ENCODE results near the gene FBLN1. TPM values are rescaled to one million over a fixed set of nuclear protein-coding genes. Genes with fewer than 3 reads are reported as not detected.
"Not testable (repeated sequence)": the region's sequence is repeated elsewhere in the genome, so short reads cannot be mapped to it uniquely, and the experiment has no call there.

FBLN1 gene
- total RNA-seq, 5 donors from 2014 or later (not counting 1 experiment from before 2014, with no cell fraction given): 0.96 to 1.5 (median 1.0) TPM; not detected in 2

GRCh38 chr22:45600790-45601730 is 98.4 kb downstream of the FBLN1 start:
- Mint-ChIP-seq H3K27ac (no peak overlapping the region), H3K9me3 (no peaks in the 10 kb centered on the region), H3K4me1 (no peaks in the 10 kb centered on the region), H3K36me3 (no peaks in the 10 kb centered on the region), H3K4me3 (no peak overlapping the region), H3K27me3 (peaks cover 0 to 20% of the 10 kb centered on the region in 2 donors)
- 80% methylated on average over 6 of the region's 14 CpGs for WGBS (ENCODE audit: insufficient coverage)
- DNase-seq (no peak), ATAC-seq (replicated peaks in 1 of 4) (no peak)
- H3K4me3 ChIP-seq (ENCODE audit: control insufficient read depth in 1 of 2, extremely low read depth in 1 of 2, low read length in 1 of 2): no peak overlapping the region
- ChIA-PET POLR2A (no interaction called here), CTCF (no interaction called here)
- H3K4me1 ChIP-seq (ENCODE audit: control insufficient read depth in 1 of 2, extremely low read depth in 1 of 2, insufficient read depth in 2 of 2, low read length in 2 of 2): no peaks in the 10 kb centered on the region
- H3K36me3 ChIP-seq (ENCODE audit: control insufficient read depth in 2 of 2, extremely low read depth in 1 of 2, insufficient read depth in 1 of 2, low read length in 1 of 2): no peaks in the 10 kb centered on the region
- peaks cover 0 to 14% of the 10 kb centered on the region in 2 experiments for H3K27me3 ChIP-seq (replicated peaks in 1 of 2; ENCODE audit: control insufficient read depth in 2 of 2, extremely low read depth in 1 of 2, insufficient read depth in 2 of 2, low read length in 1 of 2)
- H3K27ac ChIP-seq (ENCODE audit: low read length): no peak overlapping the region
- H3K9me3 ChIP-seq: no peaks in the 10 kb centered on the region

DNA sequence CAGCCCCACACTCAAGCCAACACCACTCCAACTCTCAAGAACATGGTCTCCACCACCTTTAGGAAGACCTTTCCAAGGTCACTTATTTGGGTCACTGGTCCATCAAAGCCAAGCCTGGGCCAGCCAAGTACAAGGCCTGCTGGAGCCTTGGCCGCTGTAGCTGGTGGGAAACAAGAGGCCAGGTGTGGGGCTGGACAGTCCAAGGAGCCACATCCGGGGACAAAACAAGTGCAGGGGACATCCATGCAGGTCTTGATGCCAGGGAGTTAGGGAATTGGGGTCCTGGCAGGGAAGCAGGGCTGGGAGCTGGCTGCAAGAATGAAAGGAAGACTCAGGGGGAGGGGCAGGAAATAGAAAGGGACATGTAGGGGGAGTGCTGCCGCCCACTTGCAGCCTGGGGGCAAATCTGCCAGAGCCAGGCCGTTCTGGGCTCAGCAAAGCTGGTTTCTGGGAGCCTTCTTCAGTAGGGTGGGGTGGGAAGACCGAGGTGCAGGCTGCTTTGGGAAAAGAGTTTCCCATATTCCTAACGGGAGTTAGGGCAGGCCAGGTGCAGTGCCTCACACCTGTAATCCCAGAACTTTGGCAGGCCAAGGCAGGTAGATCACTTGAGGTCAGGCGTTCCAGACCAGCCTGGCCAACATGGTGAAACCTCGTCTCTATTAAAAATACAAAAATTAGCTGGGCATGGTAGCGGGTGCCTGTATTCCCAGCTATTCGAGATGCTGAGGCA is 99.5 kb downstream of the FBLN1 start:
- no peak overlapping the region for H3K4me3 ChIP-seq (ENCODE audit: control insufficient read depth in 1 of 2, extremely low read depth in 1 of 2, low read length in 1 of 2)
- ChIA-PET POLR2A (no interaction called here), CTCF (no interaction called here)
- no peak for ATAC-seq (replicated peaks in 1 of 4)
- H3K4me3 Mint-ChIP-seq: peak overlapping the region in 1 of 3 donors; percentile 45
- no peaks in the 10 kb centered on the region for H3K4me1 ChIP-seq (ENCODE audit: control insufficient read depth in 1 of 2, extremely low read depth in 1 of 2, insufficient read depth in 2 of 2, low read length in 2 of 2)
- no peaks in the 10 kb centered on the region for H3K36me3 Mint-ChIP-seq
- H3K4me1 Mint-ChIP-seq: no peaks in the 10 kb centered on the region
- DNase-seq: no peak
- peaks cover 0 to 22% of the 10 kb centered on the region in 2 donors for H3K27me3 Mint-ChIP-seq
- H3K9me3 ChIP-seq: no peaks in the 10 kb centered on the region
- 84% methylated on average over 6 of the region's 10 CpGs for WGBS (ENCODE audit: insufficient coverage)
- H3K9me3 Mint-ChIP-seq: no peaks in the 10 kb centered on the region
- H3K27ac ChIP-seq (ENCODE audit: low read length): no peak overlapping the region
- H3K36me3 ChIP-seq (ENCODE audit: control insufficient read depth in 2 of 2, extremely low read depth in 1 of 2, insufficient read depth in 1 of 2, low read length in 1 of 2): no peaks in the 10 kb centered on the region
- H3K27ac Mint-ChIP-seq: peak overlapping the region in 1 of 2 donors; percentile 59
- H3K27me3 ChIP-seq (replicated peaks in 1 of 2; ENCODE audit: control insufficient read depth in 2 of 2, extremely low read depth in 1 of 2, insufficient read depth in 2 of 2, low read length in 1 of 2): peaks cover 0 to 14% of the 10 kb centered on the region in 2 experiments

DNA sequence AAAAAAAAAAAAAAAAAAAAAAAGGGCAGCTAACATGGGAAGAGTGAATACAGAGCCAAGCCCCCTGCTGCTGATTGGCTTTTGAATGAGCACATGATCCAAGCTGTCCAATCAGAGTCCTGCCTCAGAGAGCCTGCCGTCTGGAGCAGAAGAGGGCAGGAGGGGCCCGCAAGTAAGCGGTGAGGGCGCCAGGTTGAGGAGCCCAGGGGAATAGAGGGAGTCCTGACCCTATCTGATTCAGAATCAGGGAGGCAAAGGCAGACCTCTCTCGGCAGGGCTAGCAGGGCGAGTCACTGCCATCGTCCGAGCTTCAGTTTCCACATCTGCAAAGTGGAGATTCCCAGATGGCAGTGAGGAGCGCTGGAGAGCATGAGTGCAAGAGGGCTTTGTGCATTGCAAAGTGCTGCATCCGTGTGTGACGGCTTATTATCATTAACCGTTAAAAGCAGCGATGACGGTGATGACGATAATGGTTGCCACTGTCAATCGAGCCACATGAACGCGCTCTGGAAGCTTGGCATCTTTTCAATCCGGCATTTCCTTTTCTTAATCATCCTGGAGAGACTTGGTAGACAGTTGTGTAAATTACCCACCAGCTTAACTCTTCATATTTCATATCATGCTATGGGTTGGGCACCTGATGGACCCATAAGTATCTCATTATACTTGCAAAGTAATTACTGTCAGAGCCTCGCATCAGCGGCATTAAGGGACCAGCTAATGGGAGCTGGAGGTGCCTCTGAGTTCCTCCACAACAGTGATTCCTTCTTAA is 100.3 kb downstream of the FBLN1 start:
- WGBS (ENCODE audit: insufficient coverage): 93% methylated on average over 16 of the region's 21 CpGs
- ATAC-seq (replicated peaks in 1 of 4) (peak in 1 of 4 experiments; percentile 82), DNase-seq (no peak)
- Histone ChIP-seq H3K4me3 (ENCODE audit: control insufficient read depth in 1 of 2, extremely low read depth in 1 of 2, low read length in 1 of 2) (no peak overlapping the region), H3K36me3 (ENCODE audit: control insufficient read depth in 2 of 2, extremely low read depth in 1 of 2, insufficient read depth in 1 of 2, low read length in 1 of 2) (no peaks in the 10 kb centered on the region), H3K4me1 (ENCODE audit: control insufficient read depth in 1 of 2, extremely low read depth in 1 of 2, insufficient read depth in 2 of 2, low read length in 2 of 2) (peaks cover 0 to under 1% of the 10 kb centered on the region in 2 experiments), H3K27ac (ENCODE audit: low read length) (no peak overlapping the region), H3K9me3 (no peaks in the 10 kb centered on the region), H3K27me3 (replicated peaks in 1 of 2; ENCODE audit: control insufficient read depth in 2 of 2, extremely low read depth in 1 of 2, insufficient read depth in 2 of 2, low read length in 1 of 2) (peaks cover 0 to 14% of the 10 kb centered on the region in 2 experiments)
- H3K36me3 Mint-ChIP-seq: no peaks in the 10 kb centered on the region
- no peaks in the 10 kb centered on the region for H3K4me1 Mint-ChIP-seq
- H3K4me3 Mint-ChIP-seq: peak overlapping the region in 1 of 3 donors; percentile 45
- ChIA-PET POLR2A (no interaction called here), CTCF (no interaction called here)
- peaks cover 0 to 22% of the 10 kb centered on the region in 2 donors for H3K27me3 Mint-ChIP-seq
- H3K27ac Mint-ChIP-seq: no peak overlapping the region
- H3K9me3 Mint-ChIP-seq: no peaks in the 10 kb centered on the region

DNA sequence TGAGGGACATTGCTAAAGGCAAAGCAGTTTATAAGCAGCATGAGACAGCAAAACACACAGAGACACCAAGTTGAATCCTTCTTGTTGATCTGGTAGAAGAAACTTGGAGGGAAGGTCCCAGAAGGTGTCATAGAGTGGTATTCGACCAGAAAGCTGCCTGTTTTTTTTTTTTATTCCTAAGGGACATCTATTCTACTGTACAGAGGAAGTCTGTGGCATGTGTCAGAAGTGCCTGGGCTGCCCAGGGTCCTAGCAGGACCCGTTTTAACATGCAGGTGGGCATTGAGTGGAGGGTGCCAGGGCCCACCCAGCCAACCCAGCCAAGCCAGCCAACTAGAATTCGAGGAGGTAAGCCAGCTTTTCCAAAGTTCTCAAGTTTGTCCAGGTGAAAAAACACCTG is 100.9 kb downstream of the FBLN1 start:
- Histone ChIP-seq H3K9me3 (no peaks in the 10 kb centered on the region), H3K4me1 (ENCODE audit: control insufficient read depth in 1 of 2, extremely low read depth in 1 of 2, insufficient read depth in 2 of 2, low read length in 2 of 2) (peaks cover 0 to 6% of the 10 kb centered on the region in 2 experiments), H3K36me3 (ENCODE audit: control insufficient read depth in 2 of 2, extremely low read depth in 1 of 2, insufficient read depth in 1 of 2, low read length in 1 of 2) (no peaks in the 10 kb centered on the region), H3K27ac (ENCODE audit: low read length) (no peak overlapping the region), H3K27me3 (replicated peaks in 1 of 2; ENCODE audit: control insufficient read depth in 2 of 2, extremely low read depth in 1 of 2, insufficient read depth in 2 of 2, low read length in 1 of 2) (peaks cover 0 to 13% of the 10 kb centered on the region in 2 experiments), H3K4me3 (ENCODE audit: control insufficient read depth in 1 of 2, extremely low read depth in 1 of 2, low read length in 1 of 2) (no peak overlapping the region)
- Mint-ChIP-seq H3K9me3 (no peaks in the 10 kb centered on the region), H3K4me3 (no peak overlapping the region), H3K27me3 (peaks cover 0 to 22% of the 10 kb centered on the region in 2 donors), H3K27ac (no peak overlapping the region), H3K36me3 (no peaks in the 10 kb centered on the region), H3K4me1 (peaks cover 0 to 5% (median 5%) of the 10 kb centered on the region in 3 donors)
- WGBS (ENCODE audit: insufficient coverage): no CpG with 5 or more reads among the region's 3 CpGs
- ChIA-PET POLR2A (no interaction called here), CTCF (no interaction called here)
- DNase-seq: no peak
- no peak for ATAC-seq (replicated peaks in 1 of 4)

GRCh38 chr22:45608045-45608444 is 105.4 kb downstream of the FBLN1 start:
- H3K27me3 Mint-ChIP-seq; H3K27me3 ChIP-seq (replicated peaks in 1 of 2; ENCODE audit: control insufficient read depth in 2 of 2, extremely low read depth in 1 of 2, insufficient read depth in 2 of 2, low read length in 1 of 2); H3K9me3 ChIP-seq; H3K27ac ChIP-seq (ENCODE audit: low read length); H3K4me3 ChIP-seq (ENCODE audit: control insufficient read depth in 1 of 2, extremely low read depth in 1 of 2, low read length in 1 of 2); H3K36me3 Mint-ChIP-seq; ATAC-seq (replicated peaks in 1 of 4); H3K27ac Mint-ChIP-seq; POLR2A ChIA-PET; CTCF ChIA-PET; H3K36me3 ChIP-seq (ENCODE audit: control insufficient read depth in 2 of 2, extremely low read depth in 1 of 2, insufficient read depth in 1 of 2, low read length in 1 of 2); H3K4me3 Mint-ChIP-seq; DNase-seq; H3K9me3 Mint-ChIP-seq: not testable (repeated sequence)
- H3K4me1 ChIP-seq (ENCODE audit: control insufficient read depth in 1 of 2, extremely low read depth in 1 of 2, insufficient read depth in 2 of 2, low read length in 2 of 2): peaks cover 0 to 22% of the 10 kb centered on the region in 2 experiments
- peaks cover 6 to 16% (median 16%) of the 10 kb centered on the region in 3 donors for H3K4me1 Mint-ChIP-seq
- 95% methylated on average over 6 of the region's 11 CpGs for WGBS (ENCODE audit: insufficient coverage)

- H3K9me3 Mint-ChIP-seq: no peaks in the 10 kb centered on the region
- peak overlapping the region; percentile 39 for H3K27ac ChIP-seq (ENCODE audit: low read length)
- CTCF ChIA-PET: no interaction called here
Observed at GRCh38 chr22:45608763-45609180, 106.1 kb downstream of the FBLN1 start.

More at GRCh38 chr22:45608763-45609180, 106.1 kb downstream of the FBLN1 start:
- Histone ChIP-seq H3K4me3 (ENCODE audit: control insufficient read depth in 1 of 2, extremely low read depth in 1 of 2, low read length in 1 of 2) (no peak overlapping the region), H3K27me3 (replicated peaks in 1 of 2; ENCODE audit: control insufficient read depth in 2 of 2, extremely low read depth in 1 of 2, insufficient read depth in 2 of 2, low read length in 1 of 2) (peaks cover 0 to 7% of the 10 kb centered on the region in 2 experiments), H3K9me3 (no peaks in the 10 kb centered on the region), H3K4me1 (ENCODE audit: control insufficient read depth in 1 of 2, extremely low read depth in 1 of 2, insufficient read depth in 2 of 2, low read length in 2 of 2) (peaks cover 0 to 24% of the 10 kb centered on the region in 2 experiments), H3K36me3 (ENCODE audit: control insufficient read depth in 2 of 2, extremely low read depth in 1 of 2, insufficient read depth in 1 of 2, low read length in 1 of 2) (no peaks in the 10 kb centered on the region)
- POLR2A ChIA-PET: interaction anchor here in 1 of 2 donors (0.6 kb wide), 1 partner anchor 67 kb away, joined by 5 read pairs; no protein-coding TSS in a partner anchor
- Mint-ChIP-seq H3K4me3 (no peak overlapping the region), H3K27me3 (peaks cover 2 to 3% of the 10 kb centered on the region in 2 donors), H3K4me1 (peaks cover 6 to 19% (median 16%) of the 10 kb centered on the region in 3 donors), H3K36me3 (no peaks in the 10 kb centered on the region), H3K27ac (peak overlapping the region; percentile 80 to 87)
- ATAC-seq (replicated peaks in 1 of 4): peak in 3 of 4 experiments; percentile 27 to 83 (median 66)
- WGBS (ENCODE audit: insufficient coverage): 0% methylated on average over 3 of the region's 8 CpGs
- DNase-seq: peak in 6 of 35 experiments; percentile 4 to 40 (median 8)

All from T-cell (primary cell).